SH-SY5Y (cell line): Measurements from ENCODE around the gene ERGIC1.

ENCODE experiments used
- GATA2 ChIP-seq: IDR thresholded peaks from 2 replicates; pipeline ENCODE4 v1.6.1; 2011; ENCODE audit warnings: mild to moderate bottlenecking, low read depth, low read length
- GATA3 ChIP-seq: IDR thresholded peaks from 2 replicates; pipeline ENCODE4 v1.6.1; 2011; ENCODE audit warnings: low read depth, mild to moderate bottlenecking, low read length, moderate library complexity

The ERGIC1 gene

DNA sequence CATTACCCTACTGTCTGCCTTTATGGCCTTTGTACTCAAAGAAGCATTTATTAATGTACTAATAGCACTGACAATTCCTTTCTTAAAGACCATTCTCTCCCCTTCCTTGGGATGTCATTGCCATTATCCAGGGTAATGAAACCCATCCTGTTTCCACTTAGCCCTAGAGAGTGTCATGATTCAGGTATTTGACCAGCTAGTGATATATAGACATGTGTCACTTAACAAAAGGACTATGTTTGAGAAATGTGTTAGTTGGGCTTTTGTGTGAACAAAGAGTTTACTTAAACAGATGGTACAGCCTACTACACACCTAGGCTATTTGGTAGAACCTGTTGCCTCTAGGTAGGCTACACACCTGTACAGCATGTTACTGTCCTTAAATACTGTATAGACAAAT lies 151.5 kb downstream of the ERGIC1 start:
- TF ChIP-seq GATA3, result no peak
- TF ChIP-seq GATA2, result no peak

DNA sequence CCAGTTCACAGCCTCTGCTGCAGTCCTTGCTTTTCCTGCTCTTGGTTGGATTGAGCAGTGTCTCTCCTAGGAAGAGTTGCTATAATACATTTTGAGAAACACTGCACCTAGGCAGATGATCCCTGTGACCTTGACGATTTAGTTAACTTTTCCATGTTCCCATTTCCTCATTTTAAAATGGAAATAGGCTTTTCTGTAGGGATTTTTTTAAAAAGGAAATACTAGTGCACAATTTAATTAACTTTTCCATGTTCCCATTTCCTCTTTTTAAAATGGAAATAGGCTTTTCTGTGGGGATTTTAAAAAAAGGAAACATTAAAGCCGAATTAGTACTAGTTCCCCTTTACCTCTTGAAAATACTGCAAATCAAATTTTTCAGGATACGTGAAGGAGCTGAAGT lies 154.2 kb downstream of the ERGIC1 start:
- TF ChIP-seq GATA2 (no peak), GATA3 (no peak)

DNA sequence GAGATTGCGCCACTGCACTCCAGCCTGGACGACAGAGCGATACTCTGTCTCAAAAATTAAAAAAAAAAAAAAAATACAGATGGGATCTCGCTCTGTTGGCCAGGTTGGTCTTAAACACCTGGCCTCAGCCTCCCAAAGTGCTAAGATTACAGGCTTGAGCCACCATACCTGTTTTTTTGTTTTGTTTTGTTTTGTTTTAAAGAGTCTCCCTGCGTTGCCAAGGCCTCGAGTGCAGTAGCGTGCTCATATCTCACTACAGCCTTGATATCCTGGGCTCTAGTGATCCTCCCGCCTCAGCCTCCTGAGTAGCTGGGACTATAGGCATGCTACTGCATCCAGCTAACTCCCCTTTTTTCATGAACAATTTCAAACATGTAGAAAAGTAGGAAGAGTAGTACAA lies 156.7 kb downstream of the ERGIC1 start:
- TF ChIP-seq GATA3 (no peak), GATA2 (no peak)

DNA sequence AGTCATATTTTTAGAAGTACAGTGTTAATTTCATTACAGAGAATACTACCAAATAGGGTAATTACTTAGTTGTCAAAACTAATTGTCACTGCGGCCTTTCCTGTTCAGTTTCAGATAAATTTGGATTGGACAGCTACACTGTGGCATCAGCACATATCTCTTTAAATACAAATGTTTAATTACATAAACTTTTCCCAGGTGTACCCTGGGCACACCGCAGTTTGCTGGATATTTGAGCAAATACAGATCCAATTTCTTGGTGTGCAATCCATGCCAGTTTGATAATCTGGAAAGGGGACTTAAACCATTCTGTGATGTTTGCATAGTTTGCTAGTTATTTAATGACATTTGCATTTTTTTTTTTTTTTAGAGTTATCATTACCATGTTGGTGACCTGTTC lies 160.4 kb downstream of the ERGIC1 start:
- TF ChIP-seq GATA3 (no peak), GATA2 (no peak)

- no peak for TF ChIP-seq GATA3
- TF ChIP-seq GATA2, result no peak
Measured at GRCh38 chr5:172999372-172999973, 165.4 kb downstream of the ERGIC1 start.

- no peak for TF ChIP-seq GATA2
- TF ChIP-seq GATA3, result no peak
Measured at GRCh38 chr5:172999974-173000373, 165.9 kb downstream of the ERGIC1 start.

DNA sequence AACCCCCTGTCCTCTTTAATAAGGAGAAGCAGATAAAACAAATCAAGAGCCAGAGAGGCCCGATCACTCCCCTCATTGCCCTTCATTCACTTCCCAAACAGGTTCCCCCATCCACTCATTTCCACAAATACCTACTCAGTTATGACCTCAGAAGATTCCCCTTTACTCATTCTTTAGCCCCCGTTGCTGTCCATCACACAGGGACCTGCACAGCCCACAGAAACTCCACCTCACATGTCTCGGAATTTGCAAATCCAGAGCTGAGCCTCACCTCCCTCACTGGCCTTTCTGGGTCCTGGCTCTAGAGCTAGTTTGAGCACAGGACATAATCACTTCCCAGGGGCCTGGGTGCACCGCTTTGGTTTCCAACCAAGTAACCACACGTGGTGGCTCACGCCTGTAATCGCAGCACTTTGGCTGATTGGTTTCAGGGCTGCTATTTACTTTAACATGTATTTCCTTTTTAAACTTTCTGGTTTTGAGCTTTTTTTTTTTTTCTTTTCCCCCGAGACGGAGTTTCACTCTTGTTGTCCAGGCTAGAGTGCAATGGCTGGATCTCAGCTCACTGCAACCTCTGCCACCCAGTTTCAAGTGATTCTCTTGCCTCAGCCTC lies 167.3 kb downstream of the ERGIC1 start:
- TF ChIP-seq GATA3, result no peak
